NK-92 treated with Interleukin-12 subunit alpha and Interleukin-12 subunit beta, amount 100 ng/mL, for 24 hours (cell line): Measurements from ENCODE around the gene HNRNPK.

ENCODE experiments used
- DNase-seq: peaks from one replicate; lab custom pipeline; 2025; lab: John Stamatoyannopoulos, UW

HNRNPK gene

DNA sequence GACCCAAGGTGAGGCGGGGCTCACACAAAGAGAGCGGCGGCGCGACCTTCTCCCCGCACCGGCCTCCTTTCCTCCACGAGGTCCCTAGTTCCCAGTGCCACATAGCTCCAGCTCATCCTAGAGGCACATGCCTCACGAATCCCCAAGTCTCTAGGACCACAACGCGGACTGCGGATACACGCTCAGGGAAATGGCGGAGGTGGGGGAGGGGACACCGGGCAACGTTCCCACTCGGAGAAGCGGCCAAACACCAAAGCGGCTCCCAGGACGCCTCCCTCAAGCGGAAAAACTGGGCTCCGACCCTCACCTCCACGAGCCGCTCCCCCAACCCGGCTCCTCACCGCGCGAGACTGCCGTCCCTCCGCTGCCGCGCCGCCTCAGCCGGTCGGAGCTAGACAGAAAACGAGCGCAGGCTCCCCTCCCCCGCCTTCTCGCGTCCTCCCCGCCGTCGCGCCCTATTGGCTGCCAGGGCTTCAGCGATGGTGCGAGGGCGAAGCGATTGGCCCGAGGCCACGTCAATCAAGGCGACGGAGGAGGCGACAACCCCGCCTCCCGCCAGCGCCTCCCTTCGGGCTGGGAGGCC lies at the start of gene HNRNPK:
Gene HNRNPK (minus strand): TSS at position 404 of the 583 bp plus-strand sequence. CDS start 1,963 bp downstream, outside the sequence.
- DNase-seq, result peak; percentile 93

DNA sequence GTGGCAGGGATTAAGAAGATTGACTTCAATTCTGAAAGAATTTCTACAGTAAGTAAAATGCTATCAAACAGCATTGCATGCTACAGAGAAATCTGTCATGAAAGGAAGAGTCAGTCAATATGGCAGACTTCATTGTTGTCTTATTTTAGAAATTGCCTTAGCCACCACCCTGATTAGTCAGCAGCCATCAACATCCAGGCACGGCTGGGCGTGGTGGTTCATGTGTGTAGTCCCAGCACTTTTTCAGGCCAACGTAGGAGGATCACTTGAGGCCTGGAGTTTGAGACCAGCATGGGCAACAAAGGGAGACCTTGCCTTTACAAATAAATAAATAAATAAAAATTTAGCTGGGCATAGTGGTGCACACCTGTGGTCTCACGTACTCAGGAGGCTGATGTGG lies 47.2 kb upstream of the HNRNPK start:
- no peak for DNase-seq

DNA sequence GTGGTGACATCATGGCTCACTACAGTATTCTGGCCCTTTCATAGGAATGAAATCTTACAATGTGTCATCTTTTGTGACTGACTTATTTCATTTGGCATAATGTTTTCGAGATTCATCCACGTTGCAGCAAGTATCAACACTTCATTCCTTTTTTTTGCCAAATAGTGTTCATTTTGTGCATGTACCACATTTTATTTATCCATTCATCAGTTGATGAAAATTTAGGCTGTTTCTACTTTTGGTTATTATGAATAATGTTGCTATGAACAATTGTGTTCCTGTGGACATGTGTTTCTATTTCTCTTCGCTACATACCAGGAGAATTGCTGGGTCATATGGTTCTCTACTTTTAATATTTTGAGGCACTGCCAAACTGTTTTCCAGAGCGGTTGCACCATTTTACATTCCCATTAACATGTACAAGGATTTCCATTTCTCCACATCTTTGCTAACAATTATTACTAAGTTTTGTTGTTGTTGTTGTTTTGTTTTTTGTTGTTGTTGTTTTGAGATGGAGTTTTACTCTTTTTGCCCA lies 44.1 kb upstream of the HNRNPK start:
- no peak for DNase-seq

DNA sequence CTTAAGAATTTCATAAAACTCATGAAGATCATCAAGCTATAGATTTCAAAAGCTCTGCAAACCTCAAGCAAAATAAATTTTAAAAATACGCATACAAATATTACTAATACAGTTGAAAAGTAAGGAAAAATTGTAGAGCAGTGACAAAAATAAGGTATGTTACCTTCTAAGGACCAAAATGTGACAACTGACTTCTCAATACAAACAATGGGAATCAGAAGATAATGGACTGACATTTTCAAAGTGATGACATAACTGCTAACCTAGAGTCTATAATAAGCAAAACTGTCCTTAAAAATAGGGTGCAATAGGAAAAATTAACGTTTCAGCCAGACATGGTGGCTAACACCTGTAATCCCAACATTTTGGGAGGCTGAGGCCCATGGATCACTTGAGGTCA lies 27.6 kb upstream of the HNRNPK start:
- no peak for DNase-seq

DNA sequence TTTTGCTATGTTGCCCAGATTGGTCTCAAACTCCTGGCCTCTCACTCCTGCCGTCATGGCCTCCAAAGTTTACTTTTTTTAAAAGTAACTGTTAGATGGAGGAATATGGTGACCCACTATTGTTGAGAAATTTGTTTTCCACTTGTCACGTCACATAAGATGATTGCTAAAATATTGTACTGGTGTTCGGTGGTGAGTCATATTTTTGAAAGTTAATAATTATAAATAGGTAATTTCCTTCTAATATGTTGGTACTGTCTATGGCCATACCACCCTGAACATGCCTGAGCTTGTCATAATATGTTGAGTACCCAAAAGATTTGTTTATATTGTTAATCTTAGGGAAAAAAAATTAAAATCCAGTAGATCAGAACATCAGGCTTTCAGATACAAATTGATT lies 23.2 kb upstream of the HNRNPK start:
- DNase-seq, result no peak

DNA sequence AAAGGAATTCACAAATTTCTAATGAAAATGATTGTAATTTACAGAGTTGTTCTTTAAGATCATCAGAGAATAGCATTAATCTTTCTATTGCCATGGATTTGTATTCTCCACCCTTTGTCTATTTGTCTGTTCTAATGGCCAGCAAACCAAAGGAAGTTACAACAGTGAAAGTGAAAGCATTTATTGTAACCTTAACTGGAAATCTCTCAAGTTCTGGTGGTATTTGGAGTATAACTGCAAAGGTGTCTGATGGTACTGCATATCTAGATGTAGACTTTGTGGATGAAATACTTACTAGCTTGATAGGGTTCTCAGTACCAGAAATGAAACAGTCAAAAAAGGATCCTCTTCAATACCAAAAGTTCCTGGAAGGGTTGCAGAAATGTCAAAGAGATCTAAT lies 22.3 kb upstream of the HNRNPK start:
- no peak for DNase-seq

DNA sequence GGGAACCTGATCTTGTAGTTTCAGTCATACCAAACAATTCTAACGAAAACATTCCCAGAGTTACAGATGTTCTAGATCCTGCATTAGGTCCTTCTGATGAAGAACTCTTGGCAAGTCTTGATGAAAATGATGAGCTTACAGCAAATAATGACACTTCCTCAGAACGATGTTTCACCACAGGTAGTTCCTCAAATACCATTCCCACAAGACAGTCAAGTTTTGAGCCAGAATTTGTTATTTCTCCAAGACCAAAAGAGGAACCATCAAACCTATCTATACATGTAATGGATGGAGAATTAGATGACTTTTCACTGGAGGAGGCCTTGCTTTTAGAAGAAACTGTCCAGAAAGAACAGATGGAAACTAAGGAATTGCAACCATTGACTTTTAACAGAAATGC lies 21.6 kb upstream of the HNRNPK start:
- DNase-seq, result no peak

DNA sequence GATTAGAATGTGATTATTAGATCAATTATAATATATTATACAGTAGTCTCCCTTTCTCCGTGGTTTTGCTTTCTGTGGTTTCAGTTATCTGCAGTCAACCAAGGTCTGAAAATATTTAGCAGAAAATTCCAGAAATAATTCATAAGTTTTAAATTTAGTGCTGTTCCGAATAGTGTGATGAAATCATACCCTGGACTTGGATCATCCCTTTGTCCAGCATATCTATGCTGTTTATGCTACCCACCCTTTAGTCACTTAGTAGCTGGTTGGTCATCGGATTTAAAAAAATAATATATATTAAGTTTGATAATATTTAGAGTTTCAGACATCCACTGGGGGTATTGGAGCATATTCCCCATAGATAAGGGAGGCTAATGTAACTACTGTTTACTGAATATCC lies 20.2 kb upstream of the HNRNPK start:
- DNase-seq, result no peak

DNA sequence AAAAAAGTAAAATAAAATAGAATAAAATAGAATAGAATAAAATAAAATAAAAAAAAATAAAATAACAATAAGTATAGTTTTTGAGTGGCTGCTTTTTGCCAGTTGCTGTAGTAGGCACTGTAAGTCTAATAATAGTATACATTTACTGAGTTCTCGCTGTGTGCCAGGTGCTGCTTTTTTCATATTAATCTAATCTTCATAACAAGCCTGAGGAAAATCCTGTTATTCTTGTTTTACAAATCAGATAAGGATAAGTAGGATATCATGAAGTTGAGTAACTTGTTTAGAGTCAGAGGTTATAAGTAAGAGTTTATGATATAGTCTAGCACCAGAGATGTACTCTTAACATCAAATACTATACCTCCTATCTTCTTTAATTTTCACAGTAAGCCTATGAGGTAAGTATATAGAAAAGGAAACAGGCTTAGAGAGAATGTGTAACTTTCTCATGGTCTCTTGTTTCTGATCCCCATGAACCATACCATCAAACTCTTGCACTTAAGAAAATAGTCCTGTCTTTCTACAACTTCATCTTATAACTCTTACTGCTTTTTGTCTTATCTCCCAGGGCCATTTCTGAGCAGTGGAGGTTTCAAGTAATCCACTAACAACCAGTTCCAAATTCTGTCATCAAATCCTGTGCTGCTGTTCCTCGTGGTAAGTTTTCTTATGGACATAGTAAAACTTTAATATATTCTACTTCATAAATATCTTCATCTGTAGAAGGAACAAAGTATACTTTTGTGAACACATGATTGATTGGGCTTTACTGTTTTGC lies 19.3 kb upstream of the HNRNPK start:
- no peak for DNase-seq

DNA sequence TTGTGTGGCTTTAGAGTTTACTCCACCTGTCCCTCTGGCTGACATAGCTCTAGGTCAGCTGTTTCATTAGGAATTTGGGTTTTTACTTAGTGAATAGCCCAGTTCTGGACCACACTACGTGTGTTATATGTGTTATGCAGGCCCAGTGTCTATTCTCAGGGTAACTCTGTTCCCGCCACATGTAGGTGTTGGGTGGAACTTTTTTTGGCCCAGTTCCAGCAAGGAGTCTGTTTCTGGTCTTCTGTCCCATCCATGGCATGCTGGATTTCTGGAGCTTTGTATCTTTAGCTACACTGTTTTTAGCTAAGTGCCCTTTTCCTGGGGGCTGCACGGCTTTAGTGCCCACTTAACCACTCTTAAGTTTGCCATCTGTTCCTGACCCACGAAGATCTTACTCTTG lies 16.1 kb upstream of the HNRNPK start:
- DNase-seq, result no peak

DNA sequence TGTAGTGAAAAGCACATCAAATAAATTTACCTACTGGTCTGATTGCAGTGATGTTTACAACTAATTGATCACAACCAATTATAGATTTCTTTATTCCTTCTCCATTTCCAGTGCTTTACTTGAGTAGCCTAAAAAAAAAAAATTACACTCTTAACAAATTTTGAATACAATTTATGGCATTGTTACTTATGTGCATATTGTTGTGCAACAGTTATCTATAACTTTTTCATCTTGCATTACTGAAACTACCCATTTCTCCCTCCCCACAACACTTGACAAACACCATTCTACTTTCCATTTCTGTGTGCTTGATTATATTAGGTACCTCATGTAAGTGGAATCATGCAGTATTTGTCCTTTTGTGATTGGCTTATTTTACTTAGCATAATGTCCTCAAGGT lies 12.9 kb upstream of the HNRNPK start:
- no peak for DNase-seq

DNA sequence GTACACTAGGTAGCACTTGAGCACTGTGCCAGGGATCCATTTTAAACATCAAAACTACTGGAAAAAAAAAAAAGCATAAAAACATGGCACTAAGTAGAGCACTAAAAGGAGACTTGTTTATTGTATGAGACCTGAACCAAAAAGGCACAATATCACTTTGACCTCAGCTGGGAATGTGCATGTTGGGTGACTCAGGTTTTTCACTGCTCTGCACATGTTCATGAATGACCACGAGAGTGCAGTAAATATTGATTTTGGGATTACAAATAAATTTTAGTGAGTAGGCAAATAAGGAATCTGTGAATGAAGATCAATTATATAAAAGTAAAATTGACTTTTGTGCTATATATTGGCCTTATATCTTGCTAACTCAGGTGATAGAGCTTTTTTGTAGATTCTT lies 12.4 kb upstream of the HNRNPK start:
- no peak for DNase-seq

DNA sequence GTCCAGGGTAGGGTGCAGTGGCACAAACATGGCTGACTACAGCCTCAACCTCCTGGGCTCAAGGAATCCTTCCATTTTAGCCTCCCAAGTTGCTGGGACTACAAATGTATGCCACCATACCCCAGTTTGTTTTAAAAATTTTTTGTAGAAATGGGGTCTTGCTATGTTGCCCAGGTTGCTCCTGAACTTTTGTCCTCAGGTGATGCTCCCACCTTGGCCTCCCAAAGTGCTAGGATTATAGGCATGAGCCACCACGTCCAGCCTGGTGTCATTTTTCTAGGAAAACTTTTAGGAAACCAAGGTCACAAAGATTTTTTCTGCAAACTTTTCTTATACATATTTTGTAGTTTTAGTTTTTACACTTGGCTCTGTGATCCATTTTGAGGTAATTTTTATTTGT lies 11.3 kb upstream of the HNRNPK start:
- no peak for DNase-seq

DNA sequence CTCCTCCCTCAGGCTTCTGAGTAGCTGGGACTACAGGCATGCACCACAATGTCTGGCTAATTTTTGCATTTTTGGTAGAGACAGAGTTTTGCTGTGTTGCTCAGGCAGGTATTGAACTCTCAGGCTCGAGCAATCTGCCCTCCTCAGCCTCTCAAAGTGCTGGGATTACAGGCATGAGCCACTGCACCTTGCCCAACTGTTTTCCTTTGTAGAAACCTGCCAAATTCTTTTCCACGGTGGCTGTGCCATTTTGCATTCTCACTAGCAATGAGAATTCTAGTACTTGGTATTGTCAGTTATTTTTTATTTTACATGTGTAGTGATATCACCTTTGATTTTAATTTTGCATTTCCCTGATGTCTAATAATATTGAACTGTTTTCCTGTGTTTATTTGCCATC lies 8.4 kb upstream of the HNRNPK start:
- no peak for DNase-seq

DNA sequence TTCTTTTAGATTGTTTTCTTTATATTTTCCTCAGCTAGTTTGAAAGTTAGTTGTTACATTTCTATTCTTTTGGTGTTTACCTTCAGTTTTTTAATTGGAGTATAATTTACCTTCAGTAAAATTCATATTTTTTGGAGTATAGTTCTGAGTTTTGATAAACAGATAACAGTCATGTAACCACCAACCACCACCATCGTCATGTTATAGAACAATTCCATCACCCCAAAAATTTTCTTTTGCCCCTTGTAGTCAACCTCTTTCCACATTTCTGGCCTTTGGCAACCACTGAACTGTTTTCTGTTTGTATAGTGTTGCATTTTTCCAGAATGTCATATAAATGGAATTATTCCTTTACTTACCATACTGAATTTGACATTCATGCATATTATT lies 7.4 kb upstream of the HNRNPK start:
- no peak for DNase-seq

DNA sequence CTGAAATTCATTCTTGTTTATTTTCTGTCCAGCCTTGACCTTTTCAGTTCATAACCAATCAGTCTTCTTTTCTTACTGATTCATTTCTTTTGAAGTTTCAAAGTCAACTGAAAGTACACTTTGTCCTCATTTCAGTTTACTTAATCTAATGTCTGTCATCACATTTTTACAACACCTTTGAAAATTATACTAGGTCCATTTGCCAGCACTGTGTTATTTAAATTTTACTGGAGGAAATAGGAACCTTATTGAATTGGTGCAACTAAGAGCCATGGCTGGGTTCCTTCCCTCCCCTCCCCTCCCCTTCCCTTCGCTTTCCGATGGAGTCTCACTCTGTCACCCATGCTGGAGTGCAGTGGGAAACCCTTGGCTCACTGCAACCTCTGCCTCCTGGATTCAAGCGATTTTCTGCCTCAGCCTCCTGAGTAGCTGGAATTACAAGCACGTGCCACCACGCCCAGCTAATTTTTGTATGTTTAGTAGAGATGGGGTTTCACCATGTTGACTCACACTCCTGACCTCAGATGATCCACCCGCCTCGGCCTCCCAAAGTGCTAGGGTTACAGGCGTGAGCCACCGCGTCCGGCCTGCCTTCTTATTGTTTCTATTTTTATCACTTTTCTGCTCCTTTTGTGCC lies 6.9 kb upstream of the HNRNPK start:
- peak; percentile 16 for DNase-seq

DNA sequence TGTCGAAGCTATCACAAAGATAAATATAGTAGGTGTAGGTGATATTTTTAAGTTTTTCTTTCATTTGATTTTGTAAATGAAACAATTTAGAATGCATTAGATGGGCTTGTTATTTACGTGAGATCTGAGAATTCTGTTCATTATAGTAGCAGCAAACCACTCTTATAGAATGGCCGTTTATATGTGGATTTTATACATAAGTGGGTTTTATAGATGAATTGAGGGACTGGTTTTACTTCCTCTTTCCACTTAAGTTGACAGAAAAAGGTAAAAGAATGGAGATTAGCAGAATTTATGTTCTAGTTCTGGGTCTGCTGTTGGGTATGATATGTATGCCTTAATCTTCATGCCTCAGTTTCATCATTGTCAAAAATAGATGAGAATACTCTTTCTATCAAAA lies 6.2 kb upstream of the HNRNPK start:
- no peak for DNase-seq

DNA sequence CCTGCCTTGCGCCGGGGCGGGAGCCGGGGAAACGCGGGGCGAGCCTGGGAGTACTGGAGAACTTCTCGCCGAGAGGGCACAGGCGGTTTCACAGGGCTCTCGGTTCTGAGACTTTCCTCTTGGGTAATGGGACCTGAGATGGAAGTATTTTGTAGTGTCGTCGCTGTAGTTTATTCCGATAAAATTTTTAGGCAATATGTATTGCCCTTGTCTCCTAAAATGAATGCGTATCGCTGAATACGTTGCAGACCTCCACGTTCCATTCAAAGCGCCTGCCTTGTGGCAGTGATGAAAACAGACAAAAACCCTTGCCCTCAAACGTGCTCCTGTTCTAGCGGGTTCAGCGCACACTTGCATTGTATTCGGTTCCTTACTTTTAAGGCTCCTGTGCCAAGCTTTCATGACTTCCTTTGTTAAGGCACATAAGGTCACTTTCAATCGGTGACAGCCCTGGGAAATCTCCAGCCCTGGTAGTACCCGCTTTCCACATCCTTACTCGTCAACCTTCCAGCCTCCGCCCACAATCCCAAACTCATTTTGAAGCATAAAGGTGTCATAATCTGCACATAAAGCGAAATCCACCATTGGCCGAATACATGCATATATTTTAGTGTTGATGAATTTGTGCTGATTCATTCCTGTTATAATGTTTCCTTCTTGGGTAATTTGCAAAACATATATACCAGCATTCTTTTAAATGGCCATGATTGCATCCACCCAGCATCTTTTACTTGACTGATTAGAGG lies 1.3 kb upstream of the HNRNPK start:
- peak; percentile 5 for DNase-seq

DNA sequence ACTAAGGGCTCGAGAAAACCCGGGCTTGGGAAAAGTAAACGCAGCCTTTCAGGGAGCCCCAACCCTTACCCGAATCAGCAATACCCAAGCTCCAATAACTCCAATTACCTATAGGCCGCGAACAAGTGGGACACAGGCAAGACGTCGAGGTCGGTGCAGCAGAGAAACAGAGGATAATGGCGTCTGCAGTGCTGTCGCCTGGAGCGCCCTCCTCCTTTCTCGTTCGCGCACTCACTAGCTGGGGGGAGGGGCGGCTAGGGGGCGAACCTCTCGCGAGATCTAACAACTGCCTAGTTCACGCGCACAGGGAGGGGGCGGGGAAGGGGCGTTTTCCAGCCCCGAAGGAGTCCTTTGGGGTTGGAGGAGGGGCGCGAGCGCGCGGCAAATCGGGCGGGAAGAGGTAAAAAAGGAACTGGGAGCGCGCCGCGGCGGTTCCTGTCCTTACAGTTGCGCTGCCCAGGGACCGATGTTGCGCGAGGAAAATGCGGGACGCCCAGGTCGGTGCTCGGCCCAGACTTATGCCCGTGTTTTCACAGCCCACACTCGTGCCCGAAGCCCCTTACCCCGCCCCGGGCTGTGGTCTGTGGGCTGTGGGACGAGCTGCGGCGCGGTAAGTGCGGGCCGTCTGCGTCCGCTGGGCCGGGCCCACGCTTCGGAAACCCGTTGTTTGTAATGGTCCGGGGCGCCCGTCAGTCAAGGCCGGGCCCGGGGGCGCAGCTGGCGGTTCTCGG lies 545 bp upstream of the HNRNPK start, which contains the start of gene RMI1:
Gene RMI1 (plus strand): TSS at position 411 of the 731 bp plus-strand sequence. CDS start 20,182 bp downstream, outside the sequence.
- DNase-seq, result peak; percentile 94

DNA sequence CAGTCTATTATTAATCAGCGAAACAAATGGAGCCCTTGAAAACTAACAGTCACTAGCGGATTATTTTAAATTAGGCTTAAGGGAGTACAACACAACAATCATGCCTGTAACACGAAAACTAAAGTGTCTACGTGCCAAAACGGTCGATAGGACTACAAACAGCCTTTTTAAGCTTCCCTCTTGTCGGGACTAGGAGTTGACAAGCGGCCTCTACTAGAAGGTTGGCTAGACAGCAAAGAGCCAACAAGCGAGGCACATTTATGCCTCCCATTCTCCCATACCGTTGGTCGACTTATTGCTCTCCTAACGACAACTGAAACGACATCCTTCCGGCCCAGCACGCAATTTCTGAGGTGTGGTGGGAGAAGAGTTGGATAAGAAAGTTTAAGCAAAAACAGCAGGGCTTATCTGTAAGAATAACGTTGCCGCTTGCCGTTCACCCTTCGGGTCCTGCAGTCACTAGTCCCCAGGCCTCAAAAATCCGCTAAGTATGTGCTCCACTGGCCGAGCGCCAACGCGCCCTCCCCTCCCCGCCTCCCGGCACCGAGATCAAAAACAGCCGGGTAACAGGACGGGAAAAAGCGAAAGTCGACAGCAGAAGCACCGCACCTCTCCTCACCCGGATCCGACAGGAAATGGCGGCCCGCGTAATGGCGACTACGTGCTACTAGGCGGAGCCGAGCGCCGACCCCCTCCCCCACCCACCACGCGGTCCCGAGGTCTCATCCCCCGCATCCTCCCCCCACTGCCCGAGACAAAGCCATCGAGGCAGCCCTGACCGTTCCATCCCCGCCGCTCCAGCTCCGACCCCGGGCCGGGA lies 813 bp downstream of the HNRNPK start:
- peak; percentile 78 for DNase-seq

DNA sequence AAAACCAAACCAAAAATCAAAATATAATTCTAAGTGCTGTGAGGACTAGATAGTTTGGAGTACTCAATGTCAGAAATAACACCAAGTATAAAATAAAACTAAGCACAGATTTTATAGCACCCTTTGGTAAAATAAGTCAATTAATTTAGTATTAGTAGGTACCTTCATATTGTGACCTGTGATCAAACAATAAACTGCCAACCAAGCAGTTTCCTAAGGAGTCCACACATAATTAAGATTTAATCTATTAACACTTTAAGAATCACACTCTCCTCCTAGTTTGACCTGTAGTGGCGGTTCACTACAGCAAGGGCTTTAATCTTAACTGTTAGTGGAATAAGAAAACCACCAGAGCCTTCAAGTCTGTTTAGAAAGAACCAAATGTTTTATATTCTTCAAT lies 2.8 kb downstream of the HNRNPK start:
- no peak for DNase-seq
